ENCODE results near the gene RRP8. TPM values are rescaled to one million over a fixed set of nuclear protein-coding genes. Genes with fewer than 3 reads are reported as not detected.

Gene RRP8
- total and polyA plus RNA-seq, 2 donors, result 14.2 to 24.8 TPM

DNA sequence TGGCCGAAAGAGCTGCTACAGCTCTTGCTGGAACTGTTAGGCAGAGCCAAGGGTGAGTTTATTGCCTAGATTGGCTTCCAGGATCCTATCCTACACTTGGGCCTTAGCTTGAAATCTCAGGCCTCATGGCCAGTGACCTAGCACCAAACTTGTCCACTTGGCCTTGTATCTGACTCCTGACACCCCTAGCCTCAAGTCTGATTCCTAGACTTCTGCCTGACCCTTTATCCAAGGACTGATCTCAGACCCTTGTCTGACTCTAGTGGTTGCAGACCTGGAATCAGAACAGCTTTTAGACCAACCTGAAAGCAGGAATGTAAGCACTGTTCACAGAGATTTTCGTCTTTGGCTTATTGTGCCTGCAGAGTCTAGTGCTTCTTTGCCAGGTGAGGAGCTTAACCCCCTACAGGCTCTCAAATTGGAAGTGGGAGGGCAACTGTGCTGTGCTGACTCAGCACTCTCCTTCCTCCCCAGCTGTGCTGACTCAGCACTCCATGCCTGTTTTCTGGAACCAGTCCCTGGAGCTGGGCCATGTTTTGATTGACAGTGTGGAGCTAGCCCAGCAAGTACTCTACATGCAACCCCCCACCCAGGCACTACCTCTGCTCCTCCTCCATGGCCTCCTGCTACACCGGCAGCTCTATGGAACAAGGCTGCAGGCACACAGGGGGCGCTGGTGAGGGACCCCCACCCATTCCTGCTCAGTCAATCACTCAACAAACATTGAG, 35.1 kb downstream of the RRP8 start:
- H3K4me1 ChIP-seq (ENCODE audit: insufficient read depth), result no peaks in the 10 kb centered on the region
- H3K36me3 ChIP-seq (ENCODE audit: insufficient read depth), result no peaks in the 10 kb centered on the region
- DNase-seq (ENCODE audit: extremely low spot score), result no peak
- WGBS, result 64% methylated on average over 4 of the region's 4 CpGs
- H3K4me3 ChIP-seq (ENCODE audit: low read depth, low read length), result no peak overlapping the region
- H3K27ac ChIP-seq (ENCODE audit: low read depth), result no peak overlapping the region

DNA sequence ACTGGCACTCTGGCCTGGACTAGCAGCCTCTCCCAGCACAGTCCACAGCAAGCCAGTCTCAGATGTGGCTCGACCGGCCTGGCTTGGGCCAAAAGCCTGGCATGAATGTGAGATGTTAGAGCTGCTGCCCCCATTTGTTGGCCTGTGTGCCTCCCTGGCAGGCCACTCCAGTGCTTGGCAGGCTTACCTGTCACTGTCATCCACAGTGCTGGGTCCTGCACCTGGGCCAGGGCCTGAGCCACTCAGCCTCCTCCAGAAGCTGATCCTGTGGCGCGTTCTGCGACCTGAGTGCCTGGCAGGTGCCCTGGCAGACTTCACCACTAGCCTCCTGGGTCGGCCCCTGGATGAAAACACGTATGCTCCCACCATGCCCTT, 36.1 kb downstream of the RRP8 start:
- H3K4me3 ChIP-seq (ENCODE audit: low read depth, low read length), result no peak overlapping the region
- WGBS, result 95% methylated on average over 7 of the region's 7 CpGs
- H3K4me1 ChIP-seq (ENCODE audit: insufficient read depth), result no peaks in the 10 kb centered on the region
- no peak overlapping the region for H3K27ac ChIP-seq (ENCODE audit: low read depth)
- no peaks in the 10 kb centered on the region for H3K36me3 ChIP-seq (ENCODE audit: insufficient read depth)
- no peak for DNase-seq (ENCODE audit: extremely low spot score)

DNA sequence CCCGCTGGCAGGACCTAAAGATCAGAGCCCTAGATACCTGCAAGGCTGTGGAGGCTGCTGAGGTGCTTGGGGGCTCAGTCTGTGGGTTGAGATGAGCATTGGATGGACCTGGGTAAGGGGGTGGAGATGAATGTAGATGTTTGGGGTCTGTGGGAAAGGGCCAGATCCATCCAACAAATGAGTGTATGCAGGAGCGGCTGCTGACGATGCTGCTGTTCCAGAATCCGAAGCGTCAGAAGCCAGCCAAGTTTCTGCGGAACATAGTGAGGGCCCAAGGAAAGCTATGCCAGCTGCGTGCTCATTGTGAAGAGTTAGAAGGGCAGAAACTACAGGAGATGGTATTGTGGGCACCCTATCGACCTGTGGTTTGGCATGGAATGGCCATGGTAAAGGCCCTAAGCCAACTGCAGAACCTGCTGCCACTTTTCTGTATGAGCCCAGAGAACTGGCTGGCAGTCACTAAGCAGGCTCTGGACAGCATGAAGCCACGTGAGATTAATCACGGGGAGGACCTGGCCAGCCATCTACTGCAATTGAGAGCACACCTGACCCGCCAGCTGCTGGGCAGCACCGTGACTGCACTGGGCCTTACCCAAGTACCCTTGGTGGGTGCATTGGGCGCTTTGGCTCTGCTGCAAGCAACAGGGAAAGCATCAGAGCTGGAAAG, 36.6 kb downstream of the RRP8 start:
- DNase-seq (ENCODE audit: extremely low spot score), result no peak
- Histone ChIP-seq H3K27ac (ENCODE audit: low read depth) (no peak overlapping the region), H3K4me1 (ENCODE audit: insufficient read depth) (no peaks in the 10 kb centered on the region), H3K36me3 (ENCODE audit: insufficient read depth) (no peaks in the 10 kb centered on the region), H3K4me3 (ENCODE audit: low read depth, low read length) (no peak overlapping the region)
- WGBS, result 88% methylated on average over 13 of the region's 13 CpGs

DNA sequence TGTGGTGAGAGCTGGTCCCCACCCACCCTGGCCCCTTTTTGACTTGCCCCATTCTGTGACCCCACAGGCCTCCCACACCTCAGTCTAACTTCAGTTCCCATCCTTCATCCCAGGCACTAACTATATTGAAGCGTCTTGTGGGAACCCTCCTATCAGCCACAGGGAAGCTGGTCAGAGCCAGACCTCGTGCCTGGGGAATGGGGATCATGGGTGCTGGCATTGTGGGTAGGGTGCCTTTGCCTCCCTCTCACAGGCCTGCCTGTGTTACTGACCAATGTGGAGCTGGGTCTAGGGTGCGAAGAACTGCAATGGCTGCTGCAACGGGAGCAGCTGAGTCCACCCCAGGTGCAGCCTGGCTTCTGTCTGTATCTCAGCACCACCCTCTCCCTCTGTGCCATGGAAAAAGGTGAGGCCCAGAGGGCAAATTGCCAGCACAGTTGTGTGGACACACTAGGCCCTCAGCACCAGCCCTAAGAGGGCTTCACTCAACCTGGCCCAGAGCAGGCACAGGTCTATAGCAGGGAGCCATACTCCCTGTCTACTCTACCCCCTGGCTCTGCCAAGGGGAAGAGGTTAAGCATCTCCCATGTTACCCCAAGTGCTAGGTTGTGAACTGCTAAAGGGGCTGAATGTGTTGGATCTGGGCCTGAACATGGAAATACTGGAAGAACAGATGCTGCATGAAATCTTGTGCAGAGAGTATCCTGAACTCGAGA, 37.3 kb downstream of the RRP8 start:
- H3K4me3 ChIP-seq (ENCODE audit: low read depth, low read length), result no peak overlapping the region
- no peak overlapping the region for H3K27ac ChIP-seq (ENCODE audit: low read depth)
- no peak for DNase-seq (ENCODE audit: extremely low spot score)
- no peaks in the 10 kb centered on the region for H3K4me1 ChIP-seq (ENCODE audit: insufficient read depth)
- no peaks in the 10 kb centered on the region for H3K36me3 ChIP-seq (ENCODE audit: insufficient read depth)
- 97% methylated on average over 5 of the region's 5 CpGs for WGBS

DNA sequence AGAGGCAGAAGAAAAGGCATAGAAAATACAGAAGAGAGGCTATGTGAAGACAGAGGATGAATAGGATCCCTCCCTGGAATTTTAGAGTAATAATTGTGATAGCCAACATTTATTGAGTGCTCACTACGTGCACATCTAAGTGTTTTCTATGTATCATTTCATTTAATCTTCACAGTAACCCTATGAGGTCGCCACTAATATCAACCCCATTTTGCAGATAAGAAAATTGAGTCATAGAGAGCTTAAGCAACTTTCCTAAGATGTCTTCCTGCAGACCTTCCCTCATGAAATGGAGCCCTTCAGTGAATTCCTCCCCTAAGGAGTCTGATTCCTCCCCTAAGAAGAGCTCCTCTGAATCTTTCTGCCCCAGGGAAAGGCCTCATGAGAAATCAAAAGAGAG, 38.1 kb downstream of the RRP8 start:
- H3K36me3 ChIP-seq (ENCODE audit: insufficient read depth), result no peaks in the 10 kb centered on the region
- DNase-seq (ENCODE audit: extremely low spot score), result no peak
- no peaks in the 10 kb centered on the region for H3K4me1 ChIP-seq (ENCODE audit: insufficient read depth)
- WGBS, result 88% methylated on average over 2 of the region's 2 CpGs
- H3K4me3 ChIP-seq (ENCODE audit: low read depth, low read length), result no peak overlapping the region
- H3K27ac ChIP-seq (ENCODE audit: low read depth), result no peak overlapping the region

DNA sequence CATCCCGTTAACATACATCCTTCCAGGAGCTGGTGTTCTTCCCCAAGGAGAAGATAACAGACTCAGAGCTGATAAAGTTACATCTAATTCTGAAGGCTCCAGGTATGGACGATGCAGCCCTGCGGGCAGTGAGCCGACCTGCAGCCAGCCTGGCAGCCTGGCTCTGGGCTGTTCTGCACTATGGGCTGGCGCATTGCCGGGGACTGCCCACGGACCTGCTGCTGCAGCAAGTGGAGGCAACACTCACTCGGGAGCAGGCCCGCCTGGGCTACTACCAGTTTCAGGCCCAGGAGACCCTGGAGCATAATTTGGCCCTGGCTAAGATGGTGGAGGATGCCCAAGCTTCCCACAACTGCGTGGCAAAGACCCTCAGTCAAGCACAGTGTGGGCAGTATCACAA, 39.7 kb downstream of the RRP8 start:
- 90% methylated on average over 10 of the region's 10 CpGs for WGBS
- no peaks in the 10 kb centered on the region for H3K36me3 ChIP-seq (ENCODE audit: insufficient read depth)

DNA sequence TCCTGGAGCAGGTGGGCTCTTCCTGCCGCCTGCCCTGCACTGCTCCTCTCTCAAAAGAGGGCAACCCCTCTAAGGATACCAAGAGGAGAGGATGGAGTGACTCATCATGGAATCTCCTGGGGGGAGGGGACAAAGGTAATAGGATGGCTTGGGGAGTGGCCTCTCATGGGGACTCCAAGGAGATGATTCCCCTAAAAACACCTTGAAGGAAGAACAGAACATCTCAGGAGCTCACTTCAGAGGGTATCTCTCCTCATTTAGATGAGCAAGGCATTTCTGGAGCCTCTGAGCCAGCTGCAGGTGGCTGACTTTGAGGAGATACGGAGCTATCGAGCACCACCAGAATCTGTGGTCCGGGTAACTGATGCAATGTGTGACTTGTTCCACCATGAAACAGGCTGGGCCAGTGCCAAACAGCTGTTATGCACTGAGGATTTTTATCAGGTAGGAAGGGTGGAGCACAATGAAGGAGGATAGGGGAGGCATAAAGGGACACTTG, 40.2 kb downstream of the RRP8 start:
- H3K4me3 ChIP-seq (ENCODE audit: low read depth, low read length), result no peak overlapping the region
- WGBS, result 94% methylated on average over 4 of the region's 4 CpGs
- no peak overlapping the region for H3K27ac ChIP-seq (ENCODE audit: low read depth)
- no peaks in the 10 kb centered on the region for H3K36me3 ChIP-seq (ENCODE audit: insufficient read depth)
- DNase-seq (ENCODE audit: extremely low spot score), result no peak
- H3K4me1 ChIP-seq (ENCODE audit: insufficient read depth), result no peaks in the 10 kb centered on the region

More for the DNA sequence above, 39.7 kb downstream of the RRP8 start:
- Histone ChIP-seq H3K4me1 (ENCODE audit: insufficient read depth) (no peaks in the 10 kb centered on the region), H3K27ac (ENCODE audit: low read depth) (no peak overlapping the region), H3K4me3 (ENCODE audit: low read depth, low read length) (no peak overlapping the region)
- no peak for DNase-seq (ENCODE audit: extremely low spot score)

DNA sequence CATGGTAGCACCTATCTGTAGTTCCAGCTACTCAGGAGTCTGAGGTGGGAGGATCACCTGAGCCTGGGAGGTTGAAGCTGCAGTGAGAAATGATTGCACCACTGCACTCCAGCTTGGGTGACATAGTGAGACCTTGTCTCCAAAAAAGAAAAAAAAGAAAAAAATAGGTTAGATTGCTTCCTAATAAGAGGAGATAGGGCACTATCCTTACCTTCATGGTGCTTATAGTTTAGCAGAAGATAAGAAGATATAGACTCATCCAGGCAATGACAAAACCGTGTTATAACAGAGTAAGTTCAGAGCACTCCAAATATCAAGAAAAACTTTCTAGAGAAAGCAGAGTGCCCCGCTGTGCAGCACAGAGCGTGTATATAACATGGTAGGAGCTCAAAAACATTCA, 42.1 kb downstream of the RRP8 start:
- 93% methylated on average over 3 of the region's 3 CpGs for WGBS
- Histone ChIP-seq H3K4me1 (ENCODE audit: insufficient read depth) (no peaks in the 10 kb centered on the region), H3K4me3 (ENCODE audit: low read depth, low read length) (no peak overlapping the region), H3K36me3 (ENCODE audit: insufficient read depth) (no peaks in the 10 kb centered on the region), H3K27ac (ENCODE audit: low read depth) (no peak overlapping the region)
- DNase-seq (ENCODE audit: extremely low spot score), result no peak

DNA sequence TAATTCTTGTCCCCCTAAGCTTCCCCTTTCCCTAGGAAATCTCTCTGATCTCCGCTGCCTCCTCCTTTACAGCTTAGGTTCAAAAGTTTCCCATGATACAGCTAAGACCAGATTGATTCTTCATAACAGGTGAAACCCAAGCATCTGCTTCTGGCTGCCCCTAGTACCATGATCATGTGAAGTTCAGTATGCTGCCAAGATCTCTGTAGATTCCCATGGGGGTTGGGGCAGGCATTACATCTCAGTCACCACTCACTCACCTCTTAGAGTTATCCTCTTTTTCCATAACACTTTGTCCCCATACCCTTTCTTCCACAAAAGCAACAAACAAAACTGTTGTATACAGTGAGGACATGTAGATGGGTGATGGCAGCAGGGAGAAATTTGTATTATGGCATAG, 44.0 kb downstream of the RRP8 start:
- no peak for DNase-seq (ENCODE audit: extremely low spot score)
- Histone ChIP-seq H3K4me3 (ENCODE audit: low read depth, low read length) (no peak overlapping the region), H3K4me1 (ENCODE audit: insufficient read depth) (no peaks in the 10 kb centered on the region), H3K36me3 (ENCODE audit: insufficient read depth) (no peaks in the 10 kb centered on the region), H3K27ac (ENCODE audit: low read depth) (no peak overlapping the region)
- WGBS, result 98% methylated on average over 1 of the region's 1 CpG

DNA sequence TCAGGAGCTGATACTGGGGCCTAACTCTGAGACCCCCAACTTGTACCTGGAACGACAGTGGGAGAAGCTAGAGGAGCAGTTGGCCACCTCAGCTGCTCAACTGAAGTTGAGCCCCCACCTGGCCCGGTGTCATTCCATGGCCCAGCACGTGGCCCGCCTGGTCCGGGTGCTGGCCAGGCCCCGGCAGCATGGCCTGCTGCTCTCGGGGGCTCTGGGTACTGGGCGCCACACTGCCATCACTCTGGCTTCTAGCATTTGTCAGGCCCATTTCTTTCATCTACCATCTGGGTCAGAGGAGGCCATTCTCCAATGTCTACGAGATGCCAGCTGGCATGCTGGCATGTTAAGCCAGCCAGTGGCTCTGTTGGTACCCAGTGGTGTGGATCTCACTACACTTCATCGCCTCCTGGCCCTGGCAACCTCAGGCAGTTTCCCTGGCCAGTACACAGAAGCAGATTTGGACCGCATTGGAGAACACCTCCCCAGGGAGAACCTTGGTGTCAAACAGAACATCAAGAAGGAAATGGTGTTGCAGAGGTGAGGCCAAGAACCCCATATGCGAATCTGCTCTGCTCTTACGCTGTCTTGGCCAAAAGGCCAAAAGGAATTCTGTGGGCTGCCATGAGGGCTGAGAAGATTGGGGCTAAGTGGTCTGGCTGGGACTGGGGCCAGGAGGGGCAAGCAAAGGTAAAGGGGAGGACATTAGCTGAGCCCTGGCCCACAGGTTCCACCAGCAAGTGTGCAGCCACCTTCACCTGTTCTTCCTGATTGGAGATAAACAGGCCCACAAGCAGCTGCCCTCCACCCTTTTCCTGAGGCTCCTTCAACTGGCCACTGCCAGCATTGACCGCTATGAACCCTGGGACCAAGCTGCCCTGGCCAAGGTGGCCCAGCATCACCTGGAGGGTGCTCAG, 45.4 kb downstream of the RRP8 start:
- Histone ChIP-seq H3K27ac (ENCODE audit: low read depth) (no peak overlapping the region), H3K36me3 (ENCODE audit: insufficient read depth) (no peaks in the 10 kb centered on the region), H3K4me3 (ENCODE audit: low read depth, low read length) (no peak overlapping the region), H3K4me1 (ENCODE audit: insufficient read depth) (no peaks in the 10 kb centered on the region)
- 97% methylated on average over 14 of the region's 14 CpGs for WGBS
- no peak for DNase-seq (ENCODE audit: extremely low spot score)

DNA sequence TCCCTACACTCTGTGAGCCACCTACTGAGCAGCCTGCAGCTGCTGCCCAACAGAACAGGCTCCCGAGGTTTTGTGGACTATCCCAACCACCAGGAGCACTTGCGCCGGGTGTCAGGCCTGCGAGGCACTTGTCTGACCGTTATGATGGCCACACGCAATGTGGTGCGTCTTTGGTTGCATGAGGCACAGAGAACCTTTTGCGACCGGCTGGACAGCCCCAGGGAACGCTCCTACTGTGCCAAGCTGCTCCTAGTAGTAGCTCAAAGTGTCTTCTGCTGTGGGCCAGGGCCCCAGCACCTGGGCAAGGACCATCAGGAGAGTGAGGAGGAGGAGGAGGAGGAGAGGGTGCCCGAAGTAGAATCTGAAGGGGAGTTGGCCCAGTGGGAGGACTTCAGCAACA, 46.4 kb downstream of the RRP8 start:
- Histone ChIP-seq H3K27ac (ENCODE audit: low read depth) (no peak overlapping the region), H3K4me1 (ENCODE audit: insufficient read depth) (no peaks in the 10 kb centered on the region), H3K36me3 (ENCODE audit: insufficient read depth) (no peaks in the 10 kb centered on the region), H3K4me3 (ENCODE audit: low read depth, low read length) (no peak overlapping the region)
- no peak for DNase-seq (ENCODE audit: extremely low spot score)
- WGBS, result 92% methylated on average over 11 of the region's 11 CpGs

DNA sequence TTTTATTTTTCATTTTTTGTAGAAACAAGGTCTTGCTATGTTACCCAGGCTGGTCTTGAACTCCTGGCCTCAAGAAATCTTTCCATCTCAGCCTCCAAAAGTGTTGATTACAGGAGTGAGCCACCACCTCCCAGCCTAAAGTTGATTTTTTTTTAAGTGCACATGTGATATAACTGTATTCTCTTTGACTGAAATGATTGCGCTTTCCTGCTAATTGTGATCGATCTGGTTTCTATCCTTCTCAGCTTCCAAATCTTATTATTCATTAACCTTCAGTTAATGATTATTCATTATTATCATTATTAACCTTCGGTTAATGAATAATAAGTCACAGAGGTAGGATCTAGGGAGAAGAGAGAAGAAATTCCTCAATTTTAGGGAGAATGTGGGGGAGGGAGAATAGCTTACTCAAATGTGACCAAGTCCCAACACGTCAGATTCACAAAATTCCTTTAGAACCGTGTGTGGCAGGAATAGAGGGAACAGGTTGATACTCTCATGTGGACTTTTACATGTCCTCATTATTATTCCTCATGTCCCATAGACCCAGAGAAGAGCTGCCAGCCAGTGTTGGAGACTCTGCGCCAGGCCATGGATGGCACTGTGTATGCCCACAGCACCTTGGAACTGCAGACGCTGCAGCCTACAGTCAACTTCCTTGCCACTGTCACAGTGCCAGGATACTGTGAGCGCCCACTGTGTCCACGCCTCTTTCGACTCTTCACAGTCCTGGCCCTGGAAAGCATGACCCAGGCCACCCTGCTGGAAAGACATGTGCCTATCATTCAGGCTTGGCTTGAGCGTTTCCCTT, 47.1 kb downstream of the RRP8 start:
- Histone ChIP-seq H3K36me3 (ENCODE audit: insufficient read depth) (no peaks in the 10 kb centered on the region), H3K4me1 (ENCODE audit: insufficient read depth) (no peaks in the 10 kb centered on the region), H3K4me3 (ENCODE audit: low read depth, low read length) (no peak overlapping the region), H3K27ac (ENCODE audit: low read depth) (no peak overlapping the region)
- WGBS, result 91% methylated on average over 11 of the region's 11 CpGs
- DNase-seq (ENCODE audit: extremely low spot score), result no peak

Measured in urinary bladder (tissue), 4 donors.